ENCODE data around the gene GCSAM.

GRCh38 chr3:112078125-112079083, 54.6 kb downstream of the GCSAM start:
- TF ChIP-seq, protein P1, sequence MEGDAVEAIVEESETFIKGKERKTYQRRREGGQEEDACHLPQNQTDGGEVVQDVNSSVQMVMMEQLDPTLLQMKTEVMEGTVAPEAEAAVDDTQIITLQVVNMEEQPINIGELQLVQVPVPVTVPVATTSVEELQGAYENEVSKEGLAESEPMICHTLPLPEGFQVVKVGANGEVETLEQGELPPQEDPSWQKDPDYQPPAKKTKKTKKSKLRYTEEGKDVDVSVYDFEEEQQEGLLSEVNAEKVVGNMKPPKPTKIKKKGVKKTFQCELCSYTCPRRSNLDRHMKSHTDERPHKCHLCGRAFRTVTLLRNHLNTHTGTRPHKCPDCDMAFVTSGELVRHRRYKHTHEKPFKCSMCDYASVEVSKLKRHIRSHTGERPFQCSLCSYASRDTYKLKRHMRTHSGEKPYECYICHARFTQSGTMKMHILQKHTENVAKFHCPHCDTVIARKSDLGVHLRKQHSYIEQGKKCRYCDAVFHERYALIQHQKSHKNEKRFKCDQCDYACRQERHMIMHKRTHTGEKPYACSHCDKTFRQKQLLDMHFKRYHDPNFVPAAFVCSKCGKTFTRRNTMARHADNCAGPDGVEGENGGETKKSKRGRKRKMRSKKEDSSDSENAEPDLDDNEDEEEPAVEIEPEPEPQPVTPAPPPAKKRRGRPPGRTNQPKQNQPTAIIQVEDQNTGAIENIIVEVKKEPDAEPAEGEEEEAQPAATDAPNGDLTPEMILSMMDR (conservative IDR thresholded peaks at IDR 0.05): no peak
- TF ChIP-seq EZH2 (IDR thresholded peaks at IDR 0.05; ENCODE audit: low read depth): no peak
